ENCODE measurements around the gene SDK1. TPM values are rescaled to one million over a fixed set of nuclear protein-coding genes. Genes with fewer than 3 reads are reported as not detected.

Gene SDK1
- total and polyA plus RNA-seq, 10 of the 15 experiments (the other 5 are each of a cell fraction or from before 2014, with no cell fraction given), result 0.14 to 0.33 TPM; not detected in 8

DNA sequence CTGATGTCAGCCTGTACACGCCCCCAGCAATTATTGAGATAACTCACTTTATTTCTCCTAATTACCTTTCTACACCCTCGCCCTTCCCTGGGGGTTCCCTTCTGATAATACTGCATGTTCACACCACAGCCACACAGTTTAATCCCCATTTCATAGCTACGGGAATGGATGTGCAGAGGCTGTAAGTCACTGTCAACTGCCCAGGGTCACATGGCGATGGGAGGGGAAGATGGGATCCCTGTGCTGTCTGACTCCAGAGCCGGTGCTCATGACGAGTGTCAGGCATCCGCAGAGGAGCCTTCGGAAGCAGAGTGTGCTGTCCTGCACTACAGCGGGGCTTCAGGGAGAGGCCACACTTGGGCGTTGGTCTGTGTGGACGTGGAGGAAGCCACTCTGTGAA, 688.7 kb downstream of the SDK1 start:
- Histone ChIP-seq H3K27me3 (replicated peaks in 1 of 2; ENCODE audit: control insufficient read depth in 2 of 2, insufficient read depth in 2 of 2, low read length in 1 of 2) (no peaks in the 10 kb centered on the region), H3K9ac (ENCODE audit: control insufficient read depth, insufficient read depth, low read length) (no peak overlapping the region), H3K9me3 (replicated peaks; ENCODE audit: control insufficient read depth, insufficient read depth, low read length) (no peaks in the 10 kb centered on the region; the same call in 2 of the 3 replicates), H2AFZ (ENCODE audit: control insufficient read depth, low read depth, low read length) (no peak overlapping the region), H3K4me3 (no peak overlapping the region), H4K20me1 (ENCODE audit: control insufficient read depth, insufficient read depth) (no peaks in the 10 kb centered on the region), H3K36me3 (ENCODE audit: control insufficient read depth in 2 of 2, insufficient read depth in 2 of 2, low read length in 1 of 2) (no peaks in the 10 kb centered on the region), H3K4me1 (ENCODE audit: control insufficient read depth, insufficient read depth, low read length) (no peaks in the 10 kb centered on the region), H3K4me2 (ENCODE audit: control insufficient read depth, insufficient read depth) (no peak overlapping the region), H3K79me2 (ENCODE audit: control insufficient read depth, insufficient read depth, low read length) (no peaks in the 10 kb centered on the region), H3K27ac (ENCODE audit: control insufficient read depth, insufficient read depth) (no peak overlapping the region)
- TF ChIP-seq IKZF2 (IDR thresholded peaks at IDR 0.05) (no peak), KLF5 (IDR thresholded peaks at IDR 0.05; ENCODE audit: partially characterized antibody) (no peak), TARDBP (IDR thresholded peaks at IDR 0.05; ENCODE audit: borderline replicate concordance) (no peak), MXI1 (IDR thresholded peaks at IDR 0.05; ENCODE audit: low read depth, low read length) (no peak), ZSCAN29 (IDR thresholded peaks at IDR 0.05) (no peak), NR2C2 (IDR thresholded peaks at IDR 0.05; ENCODE audit: borderline replicate concordance, control insufficient read depth, insufficient read length, low read depth) (no peak), NRF1 (conservative IDR thresholded peaks at IDR 0.05; ENCODE audit: low read depth, low read length) (no peak), RFX5 (IDR thresholded peaks at IDR 0.05; ENCODE audit: low read depth, low read length) (no peak), ASH2L (IDR thresholded peaks at IDR 0.05; ENCODE audit: borderline replicate concordance, low read depth) (no peak), GABPA (IDR thresholded peaks at IDR 0.05; ENCODE audit: low read depth) (no peak), WRNIP1 (IDR thresholded peaks at IDR 0.05; ENCODE audit: borderline replicate concordance, low read depth, low read length) (no peak), HDAC2 (IDR thresholded peaks at IDR 0.05) (no peak)
- TF ChIP-seq, protein P1, sequence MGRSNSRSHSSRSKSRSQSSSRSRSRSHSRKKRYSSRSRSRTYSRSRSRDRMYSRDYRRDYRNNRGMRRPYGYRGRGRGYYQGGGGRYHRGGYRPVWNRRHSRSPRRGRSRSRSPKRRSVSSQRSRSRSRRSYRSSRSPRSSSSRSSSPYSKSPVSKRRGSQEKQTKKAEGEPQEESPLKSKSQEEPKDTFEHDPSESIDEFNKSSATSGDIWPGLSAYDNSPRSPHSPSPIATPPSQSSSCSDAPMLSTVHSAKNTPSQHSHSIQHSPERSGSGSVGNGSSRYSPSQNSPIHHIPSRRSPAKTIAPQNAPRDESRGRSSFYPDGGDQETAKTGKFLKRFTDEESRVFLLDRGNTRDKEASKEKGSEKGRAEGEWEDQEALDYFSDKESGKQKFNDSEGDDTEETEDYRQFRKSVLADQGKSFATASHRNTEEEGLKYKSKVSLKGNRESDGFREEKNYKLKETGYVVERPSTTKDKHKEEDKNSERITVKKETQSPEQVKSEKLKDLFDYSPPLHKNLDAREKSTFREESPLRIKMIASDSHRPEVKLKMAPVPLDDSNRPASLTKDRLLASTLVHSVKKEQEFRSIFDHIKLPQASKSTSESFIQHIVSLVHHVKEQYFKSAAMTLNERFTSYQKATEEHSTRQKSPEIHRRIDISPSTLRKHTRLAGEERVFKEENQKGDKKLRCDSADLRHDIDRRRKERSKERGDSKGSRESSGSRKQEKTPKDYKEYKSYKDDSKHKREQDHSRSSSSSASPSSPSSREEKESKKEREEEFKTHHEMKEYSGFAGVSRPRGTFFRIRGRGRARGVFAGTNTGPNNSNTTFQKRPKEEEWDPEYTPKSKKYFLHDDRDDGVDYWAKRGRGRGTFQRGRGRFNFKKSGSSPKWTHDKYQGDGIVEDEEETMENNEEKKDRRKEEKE (IDR thresholded peaks at IDR 0.05), result no peak
- in situ Hi-C loops (cut with MboI) (no loop called here), intact Hi-C loops (cut with micrococcal nuclease; ENCODE audit: unreplicated experiment) (no loop called here)
- ChIA-PET RAD21 (ENCODE audit: unreplicated experiment) (no interaction called here), SMC1A (ENCODE audit: uncharacterized antibody, unreplicated experiment) (interaction anchor here (1.3 kb wide), 1 partner anchor 9 kb away, joined by 3 read pairs; no protein-coding TSS in a partner anchor), CTCF (no interaction called here), POLR2A (no interaction called here)
- no TSS peak for BruUV-seq (replicated peaks)
- 40% methylated on average over 11 of the region's 11 CpGs for WGBS (ENCODE audit: insufficient coverage, insufficient replicate concordance, low lambda C conversion rate, missing lambda C conversion rate)
- FAIRE-seq, result no peak
- DNase-seq (ENCODE audit: low read depth, low spot score), result no peak
- no peak for ATAC-seq

All from GM12878 (cell line).